Mucosa of rectum (tissue), 2 donors: ENCODE measurements around the gene CGN.

Source experiments
- H3K27ac ChIP-seq, 2 donors: one replicate each; pipeline ENCODE4 v1.7.0; 2013; ENCODE audit warnings: inconsistent platforms in 2 of 2, low read depth in 2 of 2, low read length in 2 of 2
- H3K27me3 ChIP-seq, 2 donors: one replicate each; pipeline ENCODE4 v1.7.0; 2013; ENCODE audit warnings: low read length in 2 of 2; ENCODE audit not compliant: control insufficient read depth in 2 of 2, insufficient read depth in 2 of 2
- H3K36me3 ChIP-seq, 2 donors: one replicate each; pipeline ENCODE4 v1.7.0; 2013; ENCODE audit warnings: low read length in 2 of 2; ENCODE audit not compliant: control insufficient read depth in 2 of 2, insufficient read depth in 2 of 2
- H3K4me1 ChIP-seq, 2 donors: one replicate each; pipeline ENCODE4 v1.7.0; 2013; ENCODE audit warnings: low read length in 2 of 2, mild to moderate bottlenecking in 1 of 2; ENCODE audit not compliant: control insufficient read depth in 2 of 2, insufficient read depth in 2 of 2
- H3K4me3 ChIP-seq, 2 donors: one replicate each; pipeline ENCODE4 v1.7.0; 2013; ENCODE audit warnings: low read length in 2 of 2
- H3K9ac ChIP-seq, 2 donors: one replicate each; pipeline ENCODE4 v1.7.0; 2013; ENCODE audit warnings: low read length in 2 of 2, low read depth in 1 of 2, mild to moderate bottlenecking in 1 of 2
- H3K9me3 ChIP-seq, 2 donors: one replicate each; pipeline ENCODE4 v1.7.0; 2013; ENCODE audit warnings: low read length in 2 of 2; ENCODE audit not compliant: control insufficient read depth in 2 of 2
- donor health status: healthy.
- donor health status: Normal muscosa, but diverticular disease.

CGN gene

GRCh38 chr1:151542710-151543129 is 31.5 kb downstream of the CGN start:
- H3K36me3 ChIP-seq: peaks cover under 1 to 5% of the 10 kb centered on the region in 2 donors
- no peaks in the 10 kb centered on the region for H3K27me3 ChIP-seq
- peaks cover 13 to 36% of the 10 kb centered on the region in 2 donors for H3K4me1 ChIP-seq
- H3K9ac ChIP-seq: peak overlapping the region in 1 of 2 donors; percentile 53
- peak overlapping the region in 1 of 2 donors; percentile 6 for H3K4me3 ChIP-seq
- H3K9me3 ChIP-seq: no peaks in the 10 kb centered on the region
- H3K27ac ChIP-seq: peak overlapping the region in 1 of 2 donors; percentile 49

GRCh38 chr1:151545542-151545941 is 34.4 kb downstream of the CGN start:
- Histone ChIP-seq H3K4me3 (no peak overlapping the region), H3K9ac (no peak overlapping the region), H3K9me3 (no peaks in the 10 kb centered on the region), H3K4me1 (peaks cover 10 to 46% of the 10 kb centered on the region in 2 donors), H3K27me3 (no peaks in the 10 kb centered on the region), H3K27ac (no peak overlapping the region), H3K36me3 (no peaks in the 10 kb centered on the region)

- Histone ChIP-seq H3K9me3 (no peaks in the 10 kb centered on the region), H3K27me3 (no peaks in the 10 kb centered on the region), H3K4me1 (peaks cover 10 to 42% of the 10 kb centered on the region in 2 donors), H3K36me3 (no peaks in the 10 kb centered on the region), H3K27ac (peak overlapping the region; percentile 79 to 89), H3K4me3 (no peak overlapping the region), H3K9ac (no peak overlapping the region)
These were observed 35.1 kb downstream of the CGN start for GRCh38 chr1:151546011-151546925.

GRCh38 chr1:151547119-151547899 is 36.1 kb downstream of the CGN start:
- H3K4me1 ChIP-seq: peaks cover 10 to 32% of the 10 kb centered on the region in 2 donors
- H3K27ac ChIP-seq: peak overlapping the region; percentile 79 to 89
- peak overlapping the region; percentile 14 to 45 for H3K4me3 ChIP-seq
- no peaks in the 10 kb centered on the region for H3K9me3 ChIP-seq
- H3K27me3 ChIP-seq: no peaks in the 10 kb centered on the region
- H3K9ac ChIP-seq: peak overlapping the region; percentile 48 to 53
- no peaks in the 10 kb centered on the region for H3K36me3 ChIP-seq

- H3K4me1 ChIP-seq: peaks cover 10 to 28% of the 10 kb centered on the region in 2 donors
- H3K4me3 ChIP-seq: peak overlapping the region; percentile 14 to 45
- H3K9ac ChIP-seq: peak overlapping the region; percentile 48 to 53
- no peaks in the 10 kb centered on the region for H3K36me3 ChIP-seq
- H3K27ac ChIP-seq: peak overlapping the region; percentile 79 to 89
- no peaks in the 10 kb centered on the region for H3K27me3 ChIP-seq
- no peaks in the 10 kb centered on the region for H3K9me3 ChIP-seq
These were observed 36.7 kb downstream of the CGN start for GRCh38 chr1:151547900-151548230.

- H3K9ac ChIP-seq: peak overlapping the region in 1 of 2 donors; percentile 40
- H3K27me3 ChIP-seq: no peaks in the 10 kb centered on the region
- no peak overlapping the region for H3K4me3 ChIP-seq
- peaks cover 10 to 28% of the 10 kb centered on the region in 2 donors for H3K4me1 ChIP-seq
- H3K36me3 ChIP-seq: no peaks in the 10 kb centered on the region
- H3K27ac ChIP-seq: peak overlapping the region; percentile 17 to 70
- no peaks in the 10 kb centered on the region for H3K9me3 ChIP-seq
These were observed 38.0 kb downstream of the CGN start for GRCh38 chr1:151549199-151549598.

- Histone ChIP-seq H3K27ac (no peak overlapping the region), H3K27me3 (no peaks in the 10 kb centered on the region)
These were observed 42.5 kb downstream of the CGN start for GRCh38 chr1:151553659-151554058.

GRCh38 chr1:151556052-151556451 is 44.9 kb downstream of the CGN start:
- Histone ChIP-seq H3K4me3 (no peak overlapping the region), H3K9ac (no peak overlapping the region), H3K4me1 (no peaks in the 10 kb centered on the region), H3K9me3 (no peaks in the 10 kb centered on the region), H3K27me3 (no peaks in the 10 kb centered on the region), H3K27ac (no peak overlapping the region), H3K36me3 (peaks cover 3 to 4% of the 10 kb centered on the region in 2 donors)

More at GRCh38 chr1:151553659-151554058, 42.5 kb downstream of the CGN start:
- peaks cover 3 to 4% of the 10 kb centered on the region in 2 donors for H3K36me3 ChIP-seq
- peaks cover 4 to 13% of the 10 kb centered on the region in 2 donors for H3K4me1 ChIP-seq
- no peak overlapping the region for H3K9ac ChIP-seq
- H3K9me3 ChIP-seq: no peaks in the 10 kb centered on the region
- no peak overlapping the region for H3K4me3 ChIP-seq

GRCh38 chr1:151562661-151563060 is 51.5 kb downstream of the CGN start:
- no peak overlapping the region for H3K4me3 ChIP-seq

GRCh38 chr1:151563376-151563775 is 52.2 kb downstream of the CGN start:
- no peaks in the 10 kb centered on the region for H3K4me1 ChIP-seq
- H3K9ac ChIP-seq: no peak overlapping the region
- H3K4me3 ChIP-seq: no peak overlapping the region
- no peaks in the 10 kb centered on the region for H3K27me3 ChIP-seq
- H3K9me3 ChIP-seq: no peaks in the 10 kb centered on the region
- no peak overlapping the region for H3K27ac ChIP-seq
- peaks cover 17 to 26% of the 10 kb centered on the region in 2 donors for H3K36me3 ChIP-seq

More at GRCh38 chr1:151562661-151563060, 51.5 kb downstream of the CGN start:
- Histone ChIP-seq H3K9me3 (no peaks in the 10 kb centered on the region), H3K27ac (no peak overlapping the region), H3K27me3 (no peaks in the 10 kb centered on the region), H3K36me3 (peaks cover 17 to 26% of the 10 kb centered on the region in 2 donors), H3K4me1 (no peaks in the 10 kb centered on the region), H3K9ac (no peak overlapping the region)
